ENCODE measurements around the gene PPP1R14B.
"Not testable (repeated sequence)": the region's sequence is repeated elsewhere in the genome, so short reads cannot be mapped to it uniquely, and the experiment has no call there.

Gene PPP1R14B

GRCh38 chr11:64249038-64249437 lies 2.3 kb upstream of the PPP1R14B start:
- TF ChIP-seq CTCF (IDR thresholded peaks at IDR 0.05) = no peak
- H3K4me3 ChIP-seq = no peak overlapping the region
- H3K4me1 ChIP-seq = peaks cover 0 to 63% (median 52%) of the 10 kb centered on the region in 4 donors
- DNase-seq = no peak
- H3K36me3 ChIP-seq = peaks cover 0 to 3% (median 0%) of the 10 kb centered on the region in 3 donors
- no peaks in the 10 kb centered on the region for H3K9me3 ChIP-seq
- H3K27me3 ChIP-seq = no peaks in the 10 kb centered on the region
- H3K27ac ChIP-seq = no peak overlapping the region
- intact Hi-C loops (cut with DNase I; ENCODE audit: low total_unique reads) = no loop called here

- TF ChIP-seq CTCF (IDR thresholded peaks at IDR 0.05) = no peak
- Histone ChIP-seq H3K4me1 (peaks cover 0 to 61% (median 51%) of the 10 kb centered on the region in 4 donors), H3K27me3 (no peaks in the 10 kb centered on the region), H3K4me3 (no peak overlapping the region), H3K9me3 (no peaks in the 10 kb centered on the region), H3K27ac (no peak overlapping the region), H3K36me3 (peaks cover 0 to 7% (median 0%) of the 10 kb centered on the region in 3 donors)
- intact Hi-C loops (cut with DNase I; ENCODE audit: low total_unique reads) = no loop called here
- no peak for DNase-seq
Observed at GRCh38 chr11:64248578-64248977, 1.8 kb upstream of the PPP1R14B start.

GRCh38 chr11:64247729-64248531 lies 1.2 kb upstream of the PPP1R14B start:
- Histone ChIP-seq H3K4me3 (peak overlapping the region; percentile 62 to 79), H3K4me1 (peaks cover 0 to 61% (median 48%) of the 10 kb centered on the region in 4 donors), H3K9me3 (no peaks in the 10 kb centered on the region), H3K27ac (peak overlapping the region; percentile 87), H3K36me3 (peaks cover 0 to 14% (median 0%) of the 10 kb centered on the region in 3 donors), H3K27me3 (no peaks in the 10 kb centered on the region)
- intact Hi-C loops (cut with DNase I; ENCODE audit: low total_unique reads) = no loop called here
- DNase-seq = no peak
- no peak for TF ChIP-seq CTCF (IDR thresholded peaks at IDR 0.05)

GRCh38 chr11:64246621-64246870 lies 197 bp downstream of the PPP1R14B start:
- H3K9me3 ChIP-seq; intact Hi-C loops (cut with DNase I; ENCODE audit: low total_unique reads); DNase-seq; H3K27me3 ChIP-seq: not testable (repeated sequence)
- Histone ChIP-seq H3K36me3 (peaks cover 0 to 15% (median 0%) of the 10 kb centered on the region in 3 donors), H3K4me1 (peaks cover 0 to 60% (median 44%) of the 10 kb centered on the region in 4 donors), H3K4me3 (peak overlapping the region; percentile 62 to 79), H3K27ac (peak overlapping the region; percentile 87 to 89)

- Histone ChIP-seq H3K4me1 (peaks cover 0 to 57% (median 44%) of the 10 kb centered on the region in 4 donors), H3K36me3 (peaks cover 0 to 15% (median 0%) of the 10 kb centered on the region in 3 donors), H3K27ac (peak overlapping the region; percentile 87 to 89), H3K4me3 (peak overlapping the region; percentile 62 to 79), H3K9me3 (no peaks in the 10 kb centered on the region), H3K27me3 (no peaks in the 10 kb centered on the region)
- DNase-seq = peak; percentile 81 to 93
- intact Hi-C loops (cut with DNase I; ENCODE audit: low total_unique reads) = no loop called here
- no peak for TF ChIP-seq CTCF (IDR thresholded peaks at IDR 0.05)
Observed at GRCh38 chr11:64245797-64246620, 734 bp downstream of the PPP1R14B start.

- Histone ChIP-seq H3K9me3 (no peaks in the 10 kb centered on the region), H3K27ac (peak overlapping the region; percentile 87 to 89), H3K36me3 (peaks cover 0 to 15% (median 0%) of the 10 kb centered on the region in 3 donors), H3K4me1 (peaks cover 0 to 53% (median 39%) of the 10 kb centered on the region in 4 donors), H3K27me3 (no peaks in the 10 kb centered on the region), H3K4me3 (peak overlapping the region; percentile 62 to 79)
- intact Hi-C loops (cut with DNase I; ENCODE audit: low total_unique reads) = no loop called here
- DNase-seq = peak in 1 of 2 donors; percentile 90
- TF ChIP-seq CTCF (IDR thresholded peaks at IDR 0.05) = no peak
Observed at GRCh38 chr11:64245401-64245796, 1.3 kb downstream of the PPP1R14B start.
